Measurements from ENCODE around the gene PAX7. TPM values are rescaled to one million over a fixed set of nuclear protein-coding genes. Genes with fewer than 3 reads are reported as not detected.

PAX7 gene
- total RNA-seq, 1 donor from 2014 or later: 1.4 TPM

GRCh38 chr1:18731591-18732235, 101.1 kb downstream of the PAX7 start:
- Mint-ChIP-seq H3K27ac (ENCODE audit: unreplicated experiment) (no peak overlapping the region), H3K4me1 (ENCODE audit: unreplicated experiment) (no peaks in the 10 kb centered on the region), H3K9me3 (ENCODE audit: unreplicated experiment) (no peaks in the 10 kb centered on the region), H3K27me3 (ENCODE audit: unreplicated experiment) (peaks cover 4% of the 10 kb centered on the region), H3K4me3 (ENCODE audit: unreplicated experiment) (no peak overlapping the region), H3K36me3 (ENCODE audit: low read depth, unreplicated experiment) (no peaks in the 10 kb centered on the region)
- DNase-seq (ENCODE audit: low spot score): no peak
- TF ChIP-seq, protein P1, sequence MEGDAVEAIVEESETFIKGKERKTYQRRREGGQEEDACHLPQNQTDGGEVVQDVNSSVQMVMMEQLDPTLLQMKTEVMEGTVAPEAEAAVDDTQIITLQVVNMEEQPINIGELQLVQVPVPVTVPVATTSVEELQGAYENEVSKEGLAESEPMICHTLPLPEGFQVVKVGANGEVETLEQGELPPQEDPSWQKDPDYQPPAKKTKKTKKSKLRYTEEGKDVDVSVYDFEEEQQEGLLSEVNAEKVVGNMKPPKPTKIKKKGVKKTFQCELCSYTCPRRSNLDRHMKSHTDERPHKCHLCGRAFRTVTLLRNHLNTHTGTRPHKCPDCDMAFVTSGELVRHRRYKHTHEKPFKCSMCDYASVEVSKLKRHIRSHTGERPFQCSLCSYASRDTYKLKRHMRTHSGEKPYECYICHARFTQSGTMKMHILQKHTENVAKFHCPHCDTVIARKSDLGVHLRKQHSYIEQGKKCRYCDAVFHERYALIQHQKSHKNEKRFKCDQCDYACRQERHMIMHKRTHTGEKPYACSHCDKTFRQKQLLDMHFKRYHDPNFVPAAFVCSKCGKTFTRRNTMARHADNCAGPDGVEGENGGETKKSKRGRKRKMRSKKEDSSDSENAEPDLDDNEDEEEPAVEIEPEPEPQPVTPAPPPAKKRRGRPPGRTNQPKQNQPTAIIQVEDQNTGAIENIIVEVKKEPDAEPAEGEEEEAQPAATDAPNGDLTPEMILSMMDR (IDR thresholded peaks at IDR 0.05; ENCODE audit: unreplicated experiment): no peak

DNA sequence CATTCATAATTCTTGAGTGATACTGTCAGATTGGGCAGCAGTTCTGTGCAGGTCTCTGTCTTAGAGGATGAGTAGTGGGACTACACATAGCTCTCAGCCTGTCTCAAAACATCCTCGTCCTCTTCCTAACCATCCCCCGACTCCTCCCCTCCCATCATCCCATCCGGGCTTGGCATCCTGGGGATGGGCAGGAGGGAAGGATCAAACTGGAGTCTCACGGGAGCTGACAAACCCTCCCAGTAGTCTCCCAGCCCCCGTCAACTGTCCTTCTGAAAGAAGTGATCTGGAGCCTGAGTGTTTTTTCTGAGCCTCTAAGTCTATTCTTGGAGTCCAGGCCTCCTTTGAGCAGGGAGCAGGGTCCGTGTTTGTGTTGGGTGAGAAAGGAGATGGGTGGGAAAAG, 102.0 kb downstream of the PAX7 start:
- peaks cover 4% of the 10 kb centered on the region for H3K27me3 Mint-ChIP-seq (ENCODE audit: unreplicated experiment)

DNA sequence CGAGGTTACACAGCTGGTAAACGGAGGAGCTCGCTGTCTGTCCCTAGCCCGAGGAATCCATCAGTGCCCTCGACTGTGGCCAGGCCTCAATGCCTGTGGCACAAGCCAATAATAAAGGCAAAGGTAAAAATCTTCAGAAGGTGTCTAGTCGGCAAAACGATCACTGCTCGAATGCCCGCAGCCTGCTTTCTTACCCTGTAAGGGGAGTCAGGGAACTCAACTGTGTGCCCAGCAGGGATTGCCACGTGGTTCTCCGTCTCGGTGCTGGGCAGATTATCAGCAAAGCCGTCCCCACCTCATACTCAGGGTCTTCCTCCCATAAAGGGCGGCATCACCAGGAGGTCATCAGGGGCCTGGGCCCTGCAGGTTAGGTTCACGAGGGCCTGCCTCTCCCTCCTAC, 103.4 kb downstream of the PAX7 start:
- no peaks in the 10 kb centered on the region for H3K4me1 Mint-ChIP-seq (ENCODE audit: unreplicated experiment)
- H3K36me3 Mint-ChIP-seq (ENCODE audit: low read depth, unreplicated experiment): no peaks in the 10 kb centered on the region
- TF ChIP-seq, protein P1 (IDR thresholded peaks at IDR 0.05; ENCODE audit: unreplicated experiment): no peak
- H3K27me3 Mint-ChIP-seq (ENCODE audit: unreplicated experiment): peaks cover 6% of the 10 kb centered on the region
- no peak overlapping the region for H3K27ac Mint-ChIP-seq (ENCODE audit: unreplicated experiment)
- no peaks in the 10 kb centered on the region for H3K9me3 Mint-ChIP-seq (ENCODE audit: unreplicated experiment)
- DNase-seq (ENCODE audit: low spot score): no peak
- H3K4me3 Mint-ChIP-seq (ENCODE audit: unreplicated experiment): no peak overlapping the region

More for the DNA sequence above, 102.0 kb downstream of the PAX7 start:
- H3K4me3 Mint-ChIP-seq (ENCODE audit: unreplicated experiment): no peak overlapping the region
- no peaks in the 10 kb centered on the region for H3K4me1 Mint-ChIP-seq (ENCODE audit: unreplicated experiment)
- H3K9me3 Mint-ChIP-seq (ENCODE audit: unreplicated experiment): no peaks in the 10 kb centered on the region
- no peak overlapping the region for H3K27ac Mint-ChIP-seq (ENCODE audit: unreplicated experiment)
- no peak for DNase-seq (ENCODE audit: low spot score)
- H3K36me3 Mint-ChIP-seq (ENCODE audit: low read depth, unreplicated experiment): no peaks in the 10 kb centered on the region
- TF ChIP-seq, protein P1 (IDR thresholded peaks at IDR 0.05; ENCODE audit: unreplicated experiment): no peak

GRCh38 chr1:18734461-18735223, 104.0 kb downstream of the PAX7 start:
- Mint-ChIP-seq H3K4me1 (ENCODE audit: unreplicated experiment) (no peaks in the 10 kb centered on the region), H3K9me3 (ENCODE audit: unreplicated experiment) (no peaks in the 10 kb centered on the region), H3K27ac (ENCODE audit: unreplicated experiment) (no peak overlapping the region), H3K36me3 (ENCODE audit: low read depth, unreplicated experiment) (no peaks in the 10 kb centered on the region), H3K27me3 (ENCODE audit: unreplicated experiment) (peaks cover 7% of the 10 kb centered on the region), H3K4me3 (ENCODE audit: unreplicated experiment) (no peak overlapping the region)
- TF ChIP-seq, protein P1 (IDR thresholded peaks at IDR 0.05; ENCODE audit: unreplicated experiment): no peak
- DNase-seq (ENCODE audit: low spot score): no peak
